ENCODE measurements around the gene TMPRSS9.

TMPRSS9 gene

GRCh38 chr19:2329501-2329916, 30.6 kb upstream of the TMPRSS9 start:
- DNase-seq: no peak

- no peak for DNase-seq
These were observed 29.8 kb upstream of the TMPRSS9 start for GRCh38 chr19:2330255-2330631.

- no peak for DNase-seq
These were observed 29.3 kb upstream of the TMPRSS9 start for GRCh38 chr19:2330632-2331284.

GRCh38 chr19:2331601-2332246, 28.3 kb upstream of the TMPRSS9 start:
- DNase-seq: no peak

- DNase-seq: peak; percentile 65
These were observed 27.6 kb upstream of the TMPRSS9 start for GRCh38 chr19:2332341-2333026.

GRCh38 chr19:2333027-2333806, 26.8 kb upstream of the TMPRSS9 start:
- no peak for DNase-seq

- DNase-seq: no peak
These were observed 26.3 kb upstream of the TMPRSS9 start for GRCh38 chr19:2333807-2334211.

- no peak for DNase-seq
These were observed 25.6 kb upstream of the TMPRSS9 start for GRCh38 chr19:2334426-2334825.

- no peak for DNase-seq
These were observed 24.8 kb upstream of the TMPRSS9 start for GRCh38 chr19:2334986-2335846.

- DNase-seq: no peak
These were observed 24.2 kb upstream of the TMPRSS9 start for GRCh38 chr19:2335848-2336247.

GRCh38 chr19:2336528-2337328, 23.3 kb upstream of the TMPRSS9 start:
- no peak for DNase-seq

- DNase-seq: no peak
These were observed 22.7 kb upstream of the TMPRSS9 start for GRCh38 chr19:2337329-2337707.

GRCh38 chr19:2338055-2338615, 21.9 kb upstream of the TMPRSS9 start:
- no peak for DNase-seq

- no peak for DNase-seq
These were observed 21.1 kb upstream of the TMPRSS9 start for GRCh38 chr19:2338751-2339643.

- no peak for DNase-seq
These were observed 20.3 kb upstream of the TMPRSS9 start for GRCh38 chr19:2339644-2340310.

- no peak for DNase-seq
These were observed 19.4 kb upstream of the TMPRSS9 start for GRCh38 chr19:2340496-2341243.

GRCh38 chr19:2341244-2341751, 18.8 kb upstream of the TMPRSS9 start:
- no peak for DNase-seq

- DNase-seq: no peak
These were observed 18.1 kb upstream of the TMPRSS9 start for GRCh38 chr19:2341982-2342381.

Data from CD4-positive, alpha-beta T cell treated with Interleukin-6 for 4 hours (primary cell).